HEK293 (cell line): Measurements from ENCODE around the gene MBTD1.

Experiments used
- ATF2 ChIP-seq: fragments of 450-650 bp; formaldehyde crosslinking; IDR thresholded peaks from 2 replicates; pipeline ENCODE4 v1.5.1; 2016; ENCODE audit warnings: missing biosample characterization, missing genetic modification characterization, low read depth
- ELK4 ChIP-seq: IDR thresholded peaks from 2 replicates; pipeline ENCODE4 v1.6.1; 2011; ENCODE audit warnings: mild to moderate bottlenecking, low read depth, low read length, borderline replicate concordance
- KLF10 ChIP-seq: fragments of 450-650 bp; IDR thresholded peaks from 2 replicates; pipeline ENCODE4 v1.5.1; 2018; ENCODE audit warnings: missing biosample characterization, mild to moderate bottlenecking, missing genetic modification characterization
- KLF17 ChIP-seq: fragments of 450-650 bp; formaldehyde crosslinking; IDR thresholded peaks from 2 replicates; pipeline ENCODE4 v1.5.1; 2016; ENCODE audit warnings: missing biosample characterization, missing genetic modification characterization
- PATZ1 ChIP-seq: fragments of 450-650 bp; formaldehyde crosslinking; IDR thresholded peaks from 2 replicates; pipeline ENCODE4 v1.5.1; 2016; ENCODE audit warnings: missing biosample characterization, missing genetic modification characterization
- PBX3 ChIP-seq: sonication (generic); formaldehyde crosslinking; IDR thresholded peaks from 2 replicates; pipeline ENCODE4 v1.8.1; 2022; ENCODE audit warnings: mild to moderate bottlenecking, moderate library complexity, missing genetic modification reagents
- YY1 ChIP-seq: fragments of 450-650 bp; formaldehyde crosslinking; IDR thresholded peaks from 2 replicates; pipeline ENCODE4 v1.5.1; 2018; ENCODE audit warnings: missing biosample characterization, missing genetic modification characterization
- ZBTB26 ChIP-seq: fragments of 450-650 bp; formaldehyde crosslinking; optimal IDR thresholded peaks from 2 replicates; pipeline ENCODE3; 2016; ENCODE audit warnings: missing biosample characterization, mild to moderate bottlenecking, missing genetic modification characterization
- ZBTB48 ChIP-seq: fragments of 450-650 bp; formaldehyde crosslinking; IDR thresholded peaks from 2 replicates; pipeline ENCODE4 v1.5.1; 2016; ENCODE audit warnings: missing biosample characterization, missing genetic modification characterization
- ZBTB6 ChIP-seq: fragments of 450-650 bp; formaldehyde crosslinking; IDR thresholded peaks from 2 replicates; pipeline ENCODE4 v1.5.1; 2017; ENCODE audit warnings: missing biosample characterization, missing genetic modification characterization
- ZNF16 ChIP-seq: fragments of 450-650 bp; formaldehyde crosslinking; IDR thresholded peaks from 2 replicates; pipeline ENCODE4 v1.5.1; 2016; ENCODE audit warnings: low read depth, missing biosample characterization, missing genetic modification characterization
- ZNF266 ChIP-seq: fragments of 450-650 bp; formaldehyde crosslinking; IDR thresholded peaks from 2 replicates; pipeline ENCODE4 v1.5.1; 2016; ENCODE audit warnings: missing biosample characterization, missing genetic modification characterization, low read depth
- ZNF341 ChIP-seq: fragments of 450-650 bp; formaldehyde crosslinking; IDR thresholded peaks from 2 replicates; pipeline ENCODE4; 2016; ENCODE audit warnings: low read depth, missing biosample characterization, missing genetic modification characterization
- ZNF354C ChIP-seq: fragments of 450-650 bp; formaldehyde crosslinking; IDR thresholded peaks from 2 replicates; pipeline ENCODE4 v1.5.1; 2016; ENCODE audit warnings: missing biosample characterization, missing genetic modification characterization, low read depth, borderline replicate concordance
- ZNF37A ChIP-seq: fragments of 450-650 bp; IDR thresholded peaks from 2 replicates; pipeline ENCODE4 v1.5.1; 2018; ENCODE audit warnings: missing biosample characterization, missing genetic modification characterization
- ZNF394 ChIP-seq: fragments of 450-650 bp; formaldehyde crosslinking; IDR thresholded peaks from 2 replicates; pipeline ENCODE4 v1.5.1; 2016; ENCODE audit warnings: missing biosample characterization, missing genetic modification characterization, mild to moderate bottlenecking, moderate library complexity, borderline replicate concordance
- ZNF426 ChIP-seq: fragments of 450-650 bp; formaldehyde crosslinking; IDR thresholded peaks from 2 replicates; pipeline ENCODE4 v1.5.1; 2017; ENCODE audit warnings: missing biosample characterization, missing genetic modification characterization, mild to moderate bottlenecking, inconsistent platforms, moderate library complexity
- ZNF514 ChIP-seq: fragments of 450-650 bp; formaldehyde crosslinking; IDR thresholded peaks from 2 replicates; pipeline ENCODE4 v1.5.1; 2016; ENCODE audit warnings: missing biosample characterization, missing genetic modification characterization
- ZNF580 ChIP-seq: fragments of 450-650 bp; formaldehyde crosslinking; IDR thresholded peaks from 2 replicates; pipeline ENCODE4 v1.5.1; 2016; ENCODE audit warnings: missing biosample characterization, missing genetic modification characterization
- ZNF701 ChIP-seq: fragments of 450-650 bp; formaldehyde crosslinking; IDR thresholded peaks from 2 replicates; pipeline ENCODE4 v1.5.1; 2016; ENCODE audit warnings: missing biosample characterization, missing genetic modification characterization
- ZNF707 ChIP-seq: fragments of 450-650 bp; formaldehyde crosslinking; IDR thresholded peaks from 2 replicates; pipeline ENCODE4 v1.5.1; 2016; ENCODE audit warnings: missing biosample characterization, missing genetic modification characterization
- ZNF830 ChIP-seq: fragments of 450-650 bp; IDR thresholded peaks from 2 replicates; pipeline ENCODE4 v1.5.0; 2018; ENCODE audit warnings: missing biosample characterization, missing genetic modification characterization, low read depth, mild to moderate bottlenecking, moderate library complexity
- ZSCAN23 ChIP-seq: fragments of 450-650 bp; formaldehyde crosslinking; IDR thresholded peaks from 2 replicates; pipeline ENCODE4 v1.5.1; 2016; ENCODE audit warnings: missing biosample characterization, missing genetic modification characterization
- ZSCAN5A ChIP-seq: fragments of 450-650 bp; formaldehyde crosslinking; IDR thresholded peaks from 2 replicates; pipeline ENCODE4 v1.5.1; 2016; ENCODE audit warnings: missing biosample characterization, missing genetic modification characterization

The MBTD1 gene

GRCh38 chr17:51260237-51261023, 581 bp upstream of the MBTD1 start, which contains the start of gene UTP18 (continued):
- TF ChIP-seq ELK4 (no peak; the same call in 1 of the 2 replicates), YY1 (tag by site-specific recombination) (peak; percentile 33; the same call in 1 of the 2 replicates), ZBTB6 (tag by site-specific recombination) (no peak), ZNF354C (tag by site-specific recombination) (no peak), ZBTB48 (tag by site-specific recombination) (no peak), PBX3 (CRISPR knock-in tag) (no peak), PATZ1 (peak; percentile 71), ZNF580 (peak; percentile 96), ZNF16 (tag by site-specific recombination) (no peak), ZNF266 (tag by site-specific recombination) (no peak), ZNF701 (tag by site-specific recombination) (no peak), ZNF514 (no peak), ZBTB26 (tag by site-specific recombination) (peak; percentile 90), ZSCAN23 (tag by site-specific recombination) (no peak), ZNF707 (tag by site-specific recombination) (no peak), KLF17 (tag by site-specific recombination) (peak; percentile 89), ATF2 (no peak), ZNF830 (tag by site-specific recombination) (no peak), ZSCAN5A (tag by site-specific recombination) (peak; percentile 84; the same call in 1 of the 2 replicates), ZNF426 (tag by site-specific recombination) (no peak), ZNF394 (tag by site-specific recombination) (peak; percentile 75), KLF10 (peak; percentile 97), ZNF37A (no peak), ZNF341 (tag by site-specific recombination) (peak; percentile 34; the same call in 1 of the 2 replicates)
